H1 (cell line): ENCODE measurements around the gene PTPN1. TPM values are rescaled to one million over a fixed set of nuclear protein-coding genes. Genes with fewer than 3 reads are reported as not detected.

Experiments used
- HDAC2 ChIP-seq, 2 experiments: fragments of 300-600 bp in 1 of 2; sonication (generic) in 1 of 2; IDR thresholded peaks; 2 replicates each; pipeline ENCODE4 v1.6.1; 2011 to 2012; ENCODE audit warnings: low read depth in 2 of 2, low read length in 2 of 2, mild to moderate bottlenecking in 2 of 2, moderate library complexity in 2 of 2, borderline replicate concordance in 1 of 2, inconsistent platforms in 1 of 2
- JUND ChIP-seq: IDR thresholded peaks from 2 replicates; pipeline ENCODE4 v1.6.1; 2011; ENCODE audit warnings: mild to moderate bottlenecking, improper control_type of control experiment, low read length
- KDM4A ChIP-seq: IDR thresholded peaks from one replicate; pipeline ENCODE4 v1.7.1; 2012; ENCODE audit warnings: low read depth, mild to moderate bottlenecking, moderate library complexity, low read length, inconsistent platforms; ENCODE audit not compliant: severe bottlenecking
- polyA plus RNA-seq, 7 experiments: library from polyadenylated mRNA; depleted of rRNA in 3 of 7; stranded (reverse) in 5 of 7; unstranded in 2 of 7; fragments of >200 nt in 5 of 7; fragments of 200-250 nt in 2 of 7; gene quantifications; 1 replicate in 5 of 7; 2 replicates in 1 of 7; 4 replicates in 1 of 7; pipeline versions ENCODE4 v1.2.1 to v1.2.3, GENCODE V29; 2011 to 2013; ENCODE audit warnings: missing spikeins in 2 of 7, mixed read lengths in 2 of 7
- total RNA-seq: library from RNA; stranded (reverse); fragmentation: NEBNext Ultra II Directional; extraction: Animal tissue kit (Norgen Biotek cat#: 25700); gene quantifications from 2 replicates; pipeline ENCODE4 v1.2.1, GENCODE V29; 2021
- TF ChIP-seq, protein P1 (sequence below): IDR thresholded peaks from 2 replicates; pipeline ENCODE4 v1.6.1; 2012; ENCODE audit warnings: low read length, inconsistent platforms

PTPN1 gene
- total and polyA plus RNA-seq, 2 of the 8 experiments (the other 6 are each of a cell fraction or from before 2014, with no cell fraction given): 18.6 to 32.1 TPM

DNA sequence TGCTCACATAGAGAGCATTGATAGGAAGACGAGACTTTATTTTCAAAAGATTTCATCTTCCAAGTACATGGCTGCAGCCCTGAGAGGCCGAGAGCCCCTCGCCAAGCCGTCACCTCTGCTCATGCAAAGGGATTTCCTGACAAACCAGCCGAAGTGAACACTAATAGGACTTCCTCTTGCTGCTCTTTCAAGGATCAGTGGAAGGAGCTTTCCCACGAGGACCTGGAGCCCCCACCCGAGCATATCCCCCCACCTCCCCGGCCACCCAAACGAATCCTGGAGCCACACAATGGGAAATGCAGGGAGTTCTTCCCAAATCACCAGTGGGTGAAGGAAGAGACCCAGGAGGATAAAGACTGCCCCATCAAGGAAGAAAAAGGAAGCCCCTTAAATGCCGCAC, 69.3 kb downstream of the PTPN1 start (continued):
- TF ChIP-seq HDAC2 (IDR thresholded peaks at IDR 0.05; ENCODE audit: borderline replicate concordance in 1 of 2, low read depth in 2 of 2, low read length in 2 of 2) (no peak), JUND (no peak), KDM4A (no peak)
- TF ChIP-seq, protein P1, sequence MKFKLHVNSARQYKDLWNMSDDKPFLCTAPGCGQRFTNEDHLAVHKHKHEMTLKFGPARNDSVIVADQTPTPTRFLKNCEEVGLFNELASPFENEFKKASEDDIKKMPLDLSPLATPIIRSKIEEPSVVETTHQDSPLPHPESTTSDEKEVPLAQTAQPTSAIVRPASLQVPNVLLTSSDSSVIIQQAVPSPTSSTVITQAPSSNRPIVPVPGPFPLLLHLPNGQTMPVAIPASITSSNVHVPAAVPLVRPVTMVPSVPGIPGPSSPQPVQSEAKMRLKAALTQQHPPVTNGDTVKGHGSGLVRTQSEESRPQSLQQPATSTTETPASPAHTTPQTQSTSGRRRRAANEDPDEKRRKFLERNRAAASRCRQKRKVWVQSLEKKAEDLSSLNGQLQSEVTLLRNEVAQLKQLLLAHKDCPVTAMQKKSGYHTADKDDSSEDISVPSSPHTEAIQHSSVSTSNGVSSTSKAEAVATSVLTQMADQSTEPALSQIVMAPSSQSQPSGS: no peak
